Mucosa of stomach (tissue), 1 donor: ENCODE results near the gene KNOP1.
"Not testable (repeated sequence)": the region's sequence is repeated elsewhere in the genome, so short reads cannot be mapped to it uniquely, and the experiment has no call there.

Source experiments
- H3K27me3 ChIP-seq: one replicate; pipeline ENCODE4 v1.7.0; 2013; ENCODE audit warnings: mild to moderate bottlenecking, low read length; ENCODE audit not compliant: control insufficient read depth, insufficient read depth
- H3K36me3 ChIP-seq: one replicate; pipeline ENCODE4 v1.7.0; 2013; ENCODE audit warnings: low read length; ENCODE audit not compliant: control insufficient read depth, insufficient read depth
- H3K4me1 ChIP-seq: one replicate; pipeline ENCODE4 v1.7.0; 2013; ENCODE audit warnings: mild to moderate bottlenecking, low read length; ENCODE audit not compliant: control insufficient read depth, insufficient read depth
- H3K4me3 ChIP-seq: one replicate; pipeline ENCODE4 v1.7.0; 2013; ENCODE audit warnings: low read length
- H3K9ac ChIP-seq: one replicate; pipeline ENCODE4 v1.7.0; 2013; ENCODE audit warnings: mild to moderate bottlenecking, low read length, moderate library complexity
- H3K9me3 ChIP-seq: one replicate; pipeline ENCODE4 v1.7.0; 2013; ENCODE audit warnings: mild to moderate bottlenecking, low read length, moderate library complexity; ENCODE audit not compliant: control insufficient read depth
- donor health status: Pancreatic carcinoma.

The KNOP1 gene

GRCh38 chr16:19735074-19735867, 17.2 kb upstream of the KNOP1 start:
- Histone ChIP-seq H3K4me1 (no peaks in the 10 kb centered on the region), H3K9ac (no peak overlapping the region), H3K9me3 (no peaks in the 10 kb centered on the region), H3K36me3 (no peaks in the 10 kb centered on the region), H3K4me3 (no peak overlapping the region), H3K27me3 (no peaks in the 10 kb centered on the region)

GRCh38 chr16:19733551-19733950, 15.5 kb upstream of the KNOP1 start:
- Histone ChIP-seq H3K9me3 (no peaks in the 10 kb centered on the region), H3K36me3 (no peaks in the 10 kb centered on the region), H3K4me3 (no peak overlapping the region), H3K27me3 (no peaks in the 10 kb centered on the region), H3K4me1 (no peaks in the 10 kb centered on the region), H3K9ac (no peak overlapping the region)

GRCh38 chr16:19728636-19728965, 10.6 kb upstream of the KNOP1 start:
- Histone ChIP-seq H3K4me3 (no peak overlapping the region), H3K36me3 (no peaks in the 10 kb centered on the region), H3K9me3 (no peaks in the 10 kb centered on the region), H3K27me3 (no peaks in the 10 kb centered on the region), H3K9ac (no peak overlapping the region), H3K4me1 (no peaks in the 10 kb centered on the region)

- H3K36me3 ChIP-seq: no peaks in the 10 kb centered on the region
- H3K9ac ChIP-seq: no peak overlapping the region
- no peaks in the 10 kb centered on the region for H3K4me1 ChIP-seq
- H3K9me3 ChIP-seq: no peaks in the 10 kb centered on the region
- H3K27me3 ChIP-seq: no peaks in the 10 kb centered on the region
- H3K4me3 ChIP-seq: no peak overlapping the region
Measured at GRCh38 chr16:19722981-19723380, 5.0 kb upstream of the KNOP1 start.

GRCh38 chr16:19722269-19722952, 4.4 kb upstream of the KNOP1 start:
- no peak overlapping the region for H3K9ac ChIP-seq
- H3K27me3 ChIP-seq: no peaks in the 10 kb centered on the region
- no peaks in the 10 kb centered on the region for H3K36me3 ChIP-seq
- no peak overlapping the region for H3K4me3 ChIP-seq
- no peaks in the 10 kb centered on the region for H3K4me1 ChIP-seq
- H3K9me3 ChIP-seq: no peaks in the 10 kb centered on the region

GRCh38 chr16:19718624-19718965, 568 bp upstream of the KNOP1 start:
- peaks cover 10% of the 10 kb centered on the region for H3K4me1 ChIP-seq
- peak overlapping the region; percentile 86 for H3K4me3 ChIP-seq
- no peaks in the 10 kb centered on the region for H3K27me3 ChIP-seq
- no peaks in the 10 kb centered on the region for H3K36me3 ChIP-seq
- H3K9ac ChIP-seq: peak overlapping the region; percentile 78
- H3K9me3 ChIP-seq: no peaks in the 10 kb centered on the region

- Histone ChIP-seq H3K36me3 (no peaks in the 10 kb centered on the region), H3K9ac (peak overlapping the region; percentile 78), H3K27me3 (no peaks in the 10 kb centered on the region), H3K4me3 (peak overlapping the region; percentile 86), H3K4me1 (peaks cover 10% of the 10 kb centered on the region), H3K9me3 (no peaks in the 10 kb centered on the region)
Measured at GRCh38 chr16:19717314-19717713, 713 bp downstream of the KNOP1 start.

GRCh38 chr16:19716728-19717127, 1.3 kb downstream of the KNOP1 start:
- H3K27me3 ChIP-seq, H3K4me1 ChIP-seq, H3K36me3 ChIP-seq, H3K9me3 ChIP-seq: not testable (repeated sequence)
- Histone ChIP-seq H3K9ac (peak overlapping the region; percentile 78), H3K4me3 (peak overlapping the region; percentile 86)

GRCh38 chr16:19716183-19716582, 1.8 kb downstream of the KNOP1 start:
- Histone ChIP-seq H3K9ac (no peak overlapping the region), H3K27me3 (no peaks in the 10 kb centered on the region), H3K9me3 (no peaks in the 10 kb centered on the region), H3K36me3 (no peaks in the 10 kb centered on the region), H3K4me1 (peaks cover 10% of the 10 kb centered on the region), H3K4me3 (no peak overlapping the region)

- H3K36me3 ChIP-seq: no peaks in the 10 kb centered on the region
- H3K9ac ChIP-seq: no peak overlapping the region
- no peaks in the 10 kb centered on the region for H3K9me3 ChIP-seq
- H3K4me1 ChIP-seq: peaks cover 10% of the 10 kb centered on the region
- no peaks in the 10 kb centered on the region for H3K27me3 ChIP-seq
- no peak overlapping the region for H3K4me3 ChIP-seq
Measured at GRCh38 chr16:19715566-19715965, 2.5 kb downstream of the KNOP1 start.

GRCh38 chr16:19713697-19714096, 4.3 kb downstream of the KNOP1 start:
- Histone ChIP-seq H3K9ac (no peak overlapping the region), H3K27me3 (no peaks in the 10 kb centered on the region), H3K9me3 (no peaks in the 10 kb centered on the region), H3K4me3 (no peak overlapping the region), H3K36me3 (no peaks in the 10 kb centered on the region), H3K4me1 (peaks cover 10% of the 10 kb centered on the region)

- H3K27me3 ChIP-seq: no peaks in the 10 kb centered on the region
- no peak overlapping the region for H3K9ac ChIP-seq
- H3K4me3 ChIP-seq: no peak overlapping the region
- no peaks in the 10 kb centered on the region for H3K9me3 ChIP-seq
- H3K36me3 ChIP-seq: no peaks in the 10 kb centered on the region
- peaks cover 10% of the 10 kb centered on the region for H3K4me1 ChIP-seq
Measured at GRCh38 chr16:19712418-19713058, 5.5 kb downstream of the KNOP1 start.
